Spleen (tissue), 11 donors: Measurements from ENCODE around the gene AZU1. TPM values are rescaled to one million over a fixed set of nuclear protein-coding genes. Genes with fewer than 3 reads are reported as not detected.

Source experiments
- DNase-seq: peaks from one replicate; pipeline ENCODE4 v3.0.0-alpha.2; 2020
- H3K27ac ChIP-seq, 8 donors: fragments of 200-600 bp; sonication (generic) in 7 of 8; 1 replicate in 4 of 8; 2 replicates in 4 of 8; pipeline versions ENCODE4 v1.5.0 to v1.8.0; 2016 to 2021; ENCODE audit warnings: inconsistent platforms in 4 of 8, mild to moderate bottlenecking in 4 of 8, moderate library complexity in 1 of 8
- H3K27me3 ChIP-seq, 7 donors: fragments of 200-600 bp; sonication (generic) in 6 of 7; replicated peaks in 1 of 7; 1 replicate in 4 of 7; 2 replicates in 3 of 7; pipeline versions ENCODE4 v1.5.0 to v1.8.0; 2016 to 2021; ENCODE audit warnings: inconsistent platforms in 3 of 7, mild to moderate bottlenecking in 1 of 7
- H3K36me3 ChIP-seq, 6 donors: fragments of 200-600 bp; sonication (generic) in 5 of 6; 1 replicate in 4 of 6; 2 replicates in 2 of 6; pipeline versions ENCODE4 v1.5.0 to v1.8.0; 2016 to 2021; ENCODE audit warnings: inconsistent platforms in 2 of 6
- H3K4me1 ChIP-seq, 6 donors: fragments of 200-600 bp; sonication (generic) in 5 of 6; 1 replicate in 3 of 6; 2 replicates in 3 of 6; pipeline versions ENCODE4 v1.5.0 to v1.8.0; 2016 to 2021; ENCODE audit warnings: inconsistent platforms in 3 of 6
- H3K4me3 ChIP-seq, 8 donors: fragments of 200-600 bp; sonication (generic) in 7 of 8; 1 replicate in 4 of 8; 2 replicates in 4 of 8; pipeline versions ENCODE4 v1.5.0 to v1.8.0; 2016 to 2021; ENCODE audit warnings: inconsistent platforms in 4 of 8, mild to moderate bottlenecking in 4 of 8, moderate library complexity in 2 of 8
- H3K9me3 ChIP-seq, 8 donors: fragments of 200-600 bp; sonication (generic) in 7 of 8; 1 replicate in 4 of 8; 2 replicates in 4 of 8; pipeline versions ENCODE4 v1.5.0 to v1.8.0; 2016 to 2021; ENCODE audit warnings: inconsistent platforms in 4 of 8
- CTCF ChIP-seq, 11 experiments: fragments of 200-600 bp in 7 of 11; fragments of 450-650 bp in 4 of 11; sonication (generic) in 4 of 11; IDR thresholded peaks in 8 of 11; conservative IDR thresholded peaks in 3 of 11; 1 replicate in 7 of 11; 2 replicates in 4 of 11; pipeline versions ENCODE4 v1.4.0 to v1.8.0; 2016 to 2021; ENCODE audit warnings: antibody characterized with exemption in 11 of 11, inconsistent platforms in 4 of 11, mild to moderate bottlenecking in 1 of 11
- POLR2A ChIP-seq, 3 donors: fragments of 450-650 bp; IDR thresholded peaks; one replicate each; pipeline ENCODE4 v1.5.1; 2017; ENCODE audit warnings: antibody characterized with exemption in 3 of 3, mild to moderate bottlenecking in 1 of 3
- POLR2AphosphoS5 ChIP-seq, 3 donors: sonication (generic); formaldehyde crosslinking; IDR thresholded peaks; one replicate each; pipeline ENCODE4 v1.5.1; 2017; ENCODE audit warnings: antibody characterized with exemption in 3 of 3
- WGBS, 5 donors: extraction: QIAGEN DNeasy Blood & Tissue Kit in 3 of 5; methylation state at CpG; one replicate each; pipeline versions ENCODE4 v1.1.5 to v1.1.7; 2013 to 2018; 5-methylcytosine and 5-hydroxymethylcytosine counted together
- intact Hi-C: fragments of 100-400 bp; cut with DNase I; formaldehyde crosslinking; loops from one replicate; pipeline ENCODE4 v1.15.0; 2023; ENCODE audit warnings: low total_unique reads
- polyA plus RNA-seq, 3 donors: library from polyadenylated mRNA; stranded (reverse); fragments of 200-250 nt; gene quantifications; one replicate each; pipeline ENCODE4 v1.2.1, GENCODE V29; 2013
- total RNA-seq, 7 donors: library from RNA; depleted of rRNA in 3 of 7; stranded (reverse); fragments of >200 nt in 3 of 7; fragmentation: NEBNext Ultra II Directional in 4 of 7; extraction: Animal tissue kit (Norgen Biotek cat#: 25700) in 4 of 7; gene quantifications; one replicate each; pipeline versions ENCODE4 v1.1.0 to v1.2.1, GENCODE V29; 2016 to 2021
- donor health status: healthy with polysubstance abuse.
- donor health status: DM: no; HTN: no; CAD: no; lungs with moderate emphysema.
- donor health status: DM: no; HTN: no; CAD: no.
- donor health status: Bipolar disorder and iron deficiency.
- donor health status: healthy.
- donor health status: DM: no; HTN: no; CAD: no.
- donor health status: DM: yes; HTN: yes; CAD: no.

AZU1 gene
- total and polyA plus RNA-seq, 10 donors = 1.7 to 69.7 (median 7.2) TPM

GRCh38 chr19:804419-805165 lies 23.0 kb upstream of the AZU1 start:
- Histone ChIP-seq H3K27ac (peak overlapping the region in 3 of 8 donors; percentile 5 to 100 (median 21)), H3K4me3 (no peak overlapping the region), H3K27me3 (no peaks in the 10 kb centered on the region), H3K36me3 (peaks cover 9 to 100% (median 68%) of the 10 kb centered on the region in 6 donors), H3K9me3 (no peaks in the 10 kb centered on the region), H3K4me1 (peaks cover 40 to 94% (median 65%) of the 10 kb centered on the region in 6 donors)
- intact Hi-C loops = no loop called here
- 90 to 94% (median 93%) methylated on average over 22 to 53 of the region's 53 CpGs for WGBS, 5 donors
- no peak for DNase-seq
- no peak for TF ChIP-seq POLR2A (IDR thresholded peaks at IDR 0.05)
- TF ChIP-seq CTCF (IDR thresholded peaks at IDR 0.05 in 8 of 11, conservative IDR thresholded peaks at IDR 0.05 in 3 of 11) = no peak
- peak in 2 of 3 donors; percentile 16 to 69 for TF ChIP-seq POLR2AphosphoS5 (IDR thresholded peaks at IDR 0.05)

GRCh38 chr19:805166-805551 lies 22.5 kb upstream of the AZU1 start:
- 89 to 94% (median 93%) methylated on average over 26 to 33 of the region's 33 CpGs for WGBS, 5 donors
- H3K4me3 ChIP-seq = no peak overlapping the region
- no peak for DNase-seq
- peaks cover 35 to 90% (median 59%) of the 10 kb centered on the region in 6 donors for H3K4me1 ChIP-seq
- intact Hi-C loops = no loop called here
- H3K27ac ChIP-seq = no peak overlapping the region
- H3K9me3 ChIP-seq = no peaks in the 10 kb centered on the region
- no peaks in the 10 kb centered on the region for H3K27me3 ChIP-seq
- TF ChIP-seq POLR2AphosphoS5 (IDR thresholded peaks at IDR 0.05) = peak in 1 of 3 donors; percentile 25
- TF ChIP-seq POLR2A (IDR thresholded peaks at IDR 0.05) = no peak
- TF ChIP-seq CTCF (IDR thresholded peaks at IDR 0.05 in 8 of 11, conservative IDR thresholded peaks at IDR 0.05 in 3 of 11) = peak in 1 of 11 experiments; percentile 33
- H3K36me3 ChIP-seq = peaks cover 12 to 100% (median 74%) of the 10 kb centered on the region in 6 donors

- intact Hi-C loops = no loop called here
- H3K36me3 ChIP-seq = peaks cover 16 to 100% (median 81%) of the 10 kb centered on the region in 6 donors
- DNase-seq = no peak
- no peaks in the 10 kb centered on the region for H3K9me3 ChIP-seq
- 92 to 95% (median 94%) methylated on average over 48 to 93 of the region's 93 CpGs for WGBS, 5 donors
- no peak overlapping the region for H3K27ac ChIP-seq
- H3K4me3 ChIP-seq = no peak overlapping the region
- TF ChIP-seq POLR2AphosphoS5 (IDR thresholded peaks at IDR 0.05) = peak in 2 of 3 donors; percentile 9 to 39
- no peak for TF ChIP-seq POLR2A (IDR thresholded peaks at IDR 0.05)
- peak in 1 of 11 experiments; percentile 1 for TF ChIP-seq CTCF (IDR thresholded peaks at IDR 0.05 in 8 of 11, conservative IDR thresholded peaks at IDR 0.05 in 3 of 11)
- peaks cover 28 to 89% (median 52%) of the 10 kb centered on the region in 6 donors for H3K4me1 ChIP-seq
- no peaks in the 10 kb centered on the region for H3K27me3 ChIP-seq
These were observed 21.8 kb upstream of the AZU1 start for GRCh38 chr19:805600-806550.
